ENCODE results near the gene LGALSL. TPM values are rescaled to one million over a fixed set of nuclear protein-coding genes. Genes with fewer than 3 reads are reported as not detected.

The LGALSL gene
- total RNA-seq, 1 donor from 2014 or later = 7.4 TPM

- Mint-ChIP-seq H3K36me3 (ENCODE audit: unreplicated experiment) (no peaks in the 10 kb centered on the region), H3K27me3 (ENCODE audit: unreplicated experiment) (peaks cover 24% of the 10 kb centered on the region), H3K27ac (ENCODE audit: unreplicated experiment) (no peak overlapping the region), H3K4me1 (ENCODE audit: unreplicated experiment) (no peaks in the 10 kb centered on the region), H3K4me3 (ENCODE audit: unreplicated experiment) (no peak overlapping the region), H3K9me3 (ENCODE audit: unreplicated experiment) (no peaks in the 10 kb centered on the region)
- TF ChIP-seq CTCF (IDR thresholded peaks at IDR 0.05) = no peak
- no peak for DNase-seq (ENCODE audit: extremely low spot score, unreplicated experiment)
Measured at GRCh38 chr2:64482243-64482642, 28.3 kb downstream of the LGALSL start.

- H3K9me3 Mint-ChIP-seq (ENCODE audit: unreplicated experiment) = no peaks in the 10 kb centered on the region
- peaks cover 25% of the 10 kb centered on the region for H3K27me3 Mint-ChIP-seq (ENCODE audit: unreplicated experiment)
- no peaks in the 10 kb centered on the region for H3K36me3 Mint-ChIP-seq (ENCODE audit: unreplicated experiment)
- DNase-seq (ENCODE audit: extremely low spot score, unreplicated experiment) = no peak
- no peak overlapping the region for H3K4me3 Mint-ChIP-seq (ENCODE audit: unreplicated experiment)
- no peak for TF ChIP-seq CTCF (IDR thresholded peaks at IDR 0.05)
- H3K27ac Mint-ChIP-seq (ENCODE audit: unreplicated experiment) = no peak overlapping the region
- no peaks in the 10 kb centered on the region for H3K4me1 Mint-ChIP-seq (ENCODE audit: unreplicated experiment)
Measured at GRCh38 chr2:64482765-64483504, 29.0 kb downstream of the LGALSL start.

- Mint-ChIP-seq H3K27me3 (ENCODE audit: unreplicated experiment) (peaks cover 25% of the 10 kb centered on the region), H3K9me3 (ENCODE audit: unreplicated experiment) (no peaks in the 10 kb centered on the region), H3K4me3 (ENCODE audit: unreplicated experiment) (no peak overlapping the region), H3K36me3 (ENCODE audit: unreplicated experiment) (no peaks in the 10 kb centered on the region), H3K4me1 (ENCODE audit: unreplicated experiment) (peaks cover 8% of the 10 kb centered on the region), H3K27ac (ENCODE audit: unreplicated experiment) (no peak overlapping the region)
- TF ChIP-seq CTCF (IDR thresholded peaks at IDR 0.05) = no peak
- DNase-seq (ENCODE audit: extremely low spot score, unreplicated experiment) = no peak
Measured at GRCh38 chr2:64485331-64485730, 31.4 kb downstream of the LGALSL start.

GRCh38 chr2:64485961-64486360 lies 32.0 kb downstream of the LGALSL start:
- Mint-ChIP-seq H3K4me1 (ENCODE audit: unreplicated experiment) (peaks cover 8% of the 10 kb centered on the region), H3K36me3 (ENCODE audit: unreplicated experiment) (no peaks in the 10 kb centered on the region), H3K4me3 (ENCODE audit: unreplicated experiment) (no peak overlapping the region), H3K27me3 (ENCODE audit: unreplicated experiment) (peaks cover 25% of the 10 kb centered on the region), H3K27ac (ENCODE audit: unreplicated experiment) (no peak overlapping the region), H3K9me3 (ENCODE audit: unreplicated experiment) (no peaks in the 10 kb centered on the region)
- TF ChIP-seq CTCF (IDR thresholded peaks at IDR 0.05) = no peak
- no peak for DNase-seq (ENCODE audit: extremely low spot score, unreplicated experiment)

- no peak overlapping the region for H3K27ac Mint-ChIP-seq (ENCODE audit: unreplicated experiment)
- H3K36me3 Mint-ChIP-seq (ENCODE audit: unreplicated experiment) = no peaks in the 10 kb centered on the region
- TF ChIP-seq CTCF (IDR thresholded peaks at IDR 0.05) = no peak
- H3K4me1 Mint-ChIP-seq (ENCODE audit: unreplicated experiment) = peaks cover 10% of the 10 kb centered on the region
- no peaks in the 10 kb centered on the region for H3K9me3 Mint-ChIP-seq (ENCODE audit: unreplicated experiment)
- DNase-seq (ENCODE audit: extremely low spot score, unreplicated experiment) = peak; percentile 23
- H3K27me3 Mint-ChIP-seq (ENCODE audit: unreplicated experiment) = peaks cover 23% of the 10 kb centered on the region
- H3K4me3 Mint-ChIP-seq (ENCODE audit: unreplicated experiment) = no peak overlapping the region
Measured at GRCh38 chr2:64487256-64488049, 33.5 kb downstream of the LGALSL start.
